Measurements from ENCODE around the gene TPR.
"Not testable (repeated sequence)": the region's sequence is repeated elsewhere in the genome, so short reads cannot be mapped to it uniquely, and the experiment has no call there.

Gene TPR

DNA sequence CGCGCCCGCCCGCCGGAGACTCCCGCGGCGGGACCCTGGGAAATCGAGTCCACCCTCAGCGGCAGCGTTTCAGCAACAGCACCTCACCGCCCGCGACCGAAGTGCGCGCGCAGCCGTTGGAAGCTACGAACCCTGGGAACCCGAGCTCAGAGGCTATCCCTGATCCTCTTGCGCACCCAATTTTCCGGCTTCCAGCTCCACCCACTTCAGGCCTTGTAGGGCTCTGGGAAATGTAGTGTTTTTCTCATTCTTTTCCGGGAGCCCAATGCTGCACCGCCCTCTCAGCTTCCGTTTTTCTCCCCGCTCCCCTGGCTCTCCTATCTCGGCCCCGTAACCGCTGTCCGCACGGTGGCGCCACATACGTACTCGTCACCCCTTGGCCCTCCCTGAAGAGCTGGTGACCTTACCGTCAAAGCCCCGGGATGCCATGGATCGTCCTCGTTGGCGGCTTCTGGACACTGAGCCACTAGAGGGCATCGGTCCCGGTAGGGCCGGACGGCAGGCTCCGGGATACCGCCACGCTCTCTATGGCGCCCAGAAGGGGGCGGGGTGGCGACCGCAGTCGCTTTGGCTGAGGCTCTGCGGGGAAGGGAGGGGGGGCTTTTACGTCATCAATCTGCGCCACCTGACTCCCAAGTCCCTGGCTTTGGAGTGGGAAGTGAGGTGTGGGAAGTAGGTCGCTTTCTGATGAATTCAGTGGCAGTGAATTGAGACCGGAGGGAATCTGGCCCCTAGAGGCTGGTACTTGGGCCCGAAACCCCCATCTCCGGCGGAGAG is at the start of gene TPR, which contains the start of gene ODR4:
Gene TPR, minus strand, starts transcription at position 102 of the 777 bp plus-strand sequence. CDS start 225 bp downstream, outside the sequence.
Gene ODR4, plus strand, starts transcription at position 687 of the 777 bp plus-strand sequence. CDS start 3,948 bp downstream, outside the sequence.
- DNase-seq (ENCODE audit: low read depth, low spot score) = peak; percentile 100

DNA sequence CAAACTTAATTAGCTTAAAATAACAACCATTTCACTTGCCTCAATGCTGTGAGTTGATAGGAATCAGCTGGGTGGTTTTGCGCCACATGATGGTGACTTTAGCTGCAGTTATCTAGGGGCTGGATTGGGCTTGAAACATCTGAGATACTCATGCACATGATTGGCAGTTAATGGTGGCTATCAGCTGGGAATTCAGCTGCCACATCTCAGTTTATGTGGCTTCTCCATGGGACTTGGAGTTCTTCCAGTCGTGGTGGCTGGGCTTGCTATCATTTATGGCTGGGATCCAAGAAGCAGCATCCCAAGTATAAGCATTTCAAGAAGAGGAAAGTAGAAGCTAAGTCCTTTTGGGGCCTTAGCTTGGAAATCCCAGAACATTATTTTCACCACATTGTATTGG is 49.5 kb upstream of the TPR start:
- no peak for DNase-seq (ENCODE audit: low read depth, low spot score)

DNA sequence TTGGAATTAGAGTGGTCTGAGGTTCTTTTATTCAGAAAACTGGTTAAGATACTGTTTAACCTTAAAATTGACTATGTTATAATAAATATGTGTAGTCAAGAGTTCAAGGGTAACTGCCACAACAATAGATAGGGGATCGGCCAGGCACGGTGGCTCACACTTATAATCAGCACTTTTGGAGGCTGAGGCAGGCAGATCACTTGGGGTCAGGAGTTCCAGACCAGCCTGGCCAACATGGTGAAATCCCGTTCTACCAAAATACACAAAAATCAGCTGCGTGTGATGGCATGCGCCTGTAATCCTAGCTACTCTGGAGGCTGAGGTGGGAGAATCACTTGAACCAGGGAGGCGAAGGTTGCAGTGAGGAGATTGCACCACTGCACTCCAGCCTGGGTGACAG is 46.4 kb upstream of the TPR start:
- DNase-seq (ENCODE audit: low read depth, low spot score) = no peak

DNA sequence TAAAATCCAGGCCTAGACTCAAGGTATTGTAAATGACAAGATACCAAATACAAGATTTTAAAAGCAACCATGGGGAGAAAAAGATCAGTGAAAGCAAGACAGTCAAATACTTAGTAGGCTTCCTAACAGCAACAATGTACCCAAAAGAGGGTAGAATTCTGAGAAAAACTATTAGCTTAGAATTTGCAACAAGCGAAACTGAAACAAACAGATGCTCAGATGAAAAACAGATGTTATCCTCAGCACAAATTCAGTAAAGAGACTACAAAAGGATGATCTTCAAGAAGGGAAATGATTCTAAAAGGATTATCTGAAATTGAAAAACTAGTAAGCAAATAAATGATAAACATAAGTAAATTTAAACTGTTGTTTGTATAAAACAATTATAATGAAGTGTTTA is 45.9 kb upstream of the TPR start:
- no peak for DNase-seq (ENCODE audit: low read depth, low spot score)

DNA sequence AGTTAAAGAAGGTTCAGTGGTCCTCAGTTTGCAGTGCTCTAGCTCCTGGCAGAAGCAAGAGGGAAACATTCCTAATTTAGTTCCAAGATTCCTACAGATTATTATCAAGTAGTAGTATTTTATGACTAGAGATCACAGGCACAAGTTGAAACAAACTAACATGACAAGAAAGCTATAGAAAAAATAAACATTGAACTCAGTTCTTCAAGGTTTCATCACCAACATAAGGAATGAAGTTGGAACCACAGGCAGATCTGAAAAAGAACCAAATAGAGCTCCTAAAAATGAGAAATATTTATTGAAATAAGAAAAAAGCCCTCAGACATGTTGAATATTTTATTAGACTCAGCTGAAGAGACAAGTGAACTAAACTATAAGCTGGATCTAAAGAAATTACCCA is 45.3 kb upstream of the TPR start:
- no peak for DNase-seq (ENCODE audit: low read depth, low spot score)

DNA sequence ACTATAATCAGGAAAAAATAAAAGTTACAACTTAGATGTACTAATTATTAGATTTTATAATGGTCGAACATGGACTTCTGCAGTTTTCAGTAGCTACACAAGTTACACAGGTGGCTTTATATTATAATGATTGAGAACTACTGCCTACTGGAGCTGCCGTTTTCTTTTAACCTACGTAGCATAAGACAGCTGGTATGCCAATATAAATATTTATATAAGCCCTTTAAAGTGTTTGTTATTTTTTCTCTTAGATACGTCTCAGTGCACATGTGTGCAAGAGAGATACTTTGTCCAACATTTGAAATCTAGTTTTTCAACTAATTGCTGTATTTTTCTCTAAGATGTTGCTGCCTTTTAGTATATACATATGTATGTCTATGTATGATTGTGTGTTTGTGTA is 43.5 kb upstream of the TPR start:
- no peak for DNase-seq (ENCODE audit: low read depth, low spot score)

DNA sequence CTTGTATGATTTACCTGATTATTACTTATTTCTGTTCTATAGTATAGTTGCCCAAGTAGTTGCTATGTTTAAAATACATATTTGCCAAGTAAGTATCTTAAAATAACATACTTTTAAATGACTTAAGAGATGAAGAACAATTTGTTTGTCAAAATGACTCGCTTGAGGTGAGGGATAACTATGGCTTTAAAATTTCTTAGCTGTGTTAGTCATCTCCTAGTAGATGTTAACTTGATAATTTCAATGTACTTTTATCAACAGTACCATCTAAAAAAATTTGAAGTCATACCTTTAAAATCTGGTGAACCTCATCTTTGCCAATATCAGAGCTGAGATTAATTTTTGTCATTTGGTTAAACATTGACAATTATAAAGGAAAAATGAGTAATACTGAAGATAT is 38.3 kb upstream of the TPR start:
- DNase-seq (ENCODE audit: low read depth, low spot score) = no peak

DNA sequence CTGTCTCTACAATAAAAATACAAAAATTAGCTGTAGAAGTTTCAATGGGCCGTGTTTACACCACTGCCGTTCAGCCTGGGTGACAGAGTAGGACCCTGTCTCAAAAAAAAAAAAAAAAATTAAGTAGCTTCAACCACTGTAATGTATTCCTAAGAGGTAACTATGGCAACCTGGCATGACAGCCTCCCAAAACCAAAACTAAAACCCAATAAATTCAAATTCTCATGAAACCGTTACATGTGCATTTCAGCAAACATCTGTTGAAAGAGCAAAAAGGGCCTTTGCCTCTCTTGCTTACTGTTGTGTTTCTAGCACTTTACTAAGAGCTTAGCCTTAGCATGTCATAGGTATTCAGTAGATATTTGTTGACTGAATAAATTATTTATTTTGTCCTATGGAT is 34.0 kb upstream of the TPR start:
- no peak for DNase-seq (ENCODE audit: low read depth, low spot score)

DNA sequence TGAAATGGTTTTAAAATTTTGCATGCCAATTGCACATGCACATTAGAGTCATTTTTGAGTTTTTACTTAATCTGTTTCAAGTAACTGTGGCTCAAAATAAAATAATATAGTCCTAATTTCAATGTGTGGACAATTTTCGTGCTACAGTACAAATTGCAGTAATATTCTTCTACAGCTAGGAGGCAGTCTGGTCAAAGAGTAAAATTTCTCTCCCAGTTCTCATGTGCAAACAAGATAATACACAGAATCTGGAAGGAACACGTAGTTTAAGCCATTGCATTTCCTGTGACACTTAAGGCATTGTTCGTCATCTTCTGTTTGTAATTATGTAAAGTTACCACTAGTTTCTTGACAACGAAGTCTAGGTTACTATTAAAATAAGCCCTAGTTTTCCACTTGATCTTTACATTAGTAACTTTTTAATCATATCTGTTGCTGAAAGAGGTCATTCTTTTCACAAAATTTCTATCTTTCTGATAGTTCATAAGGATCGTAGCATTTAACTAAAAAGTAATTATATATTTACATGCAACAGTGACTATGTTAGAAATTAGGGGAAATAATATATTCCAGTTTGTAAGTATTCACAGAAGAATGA is 29.5 kb upstream of the TPR start:
- no peak for DNase-seq (ENCODE audit: low read depth, low spot score)

DNA sequence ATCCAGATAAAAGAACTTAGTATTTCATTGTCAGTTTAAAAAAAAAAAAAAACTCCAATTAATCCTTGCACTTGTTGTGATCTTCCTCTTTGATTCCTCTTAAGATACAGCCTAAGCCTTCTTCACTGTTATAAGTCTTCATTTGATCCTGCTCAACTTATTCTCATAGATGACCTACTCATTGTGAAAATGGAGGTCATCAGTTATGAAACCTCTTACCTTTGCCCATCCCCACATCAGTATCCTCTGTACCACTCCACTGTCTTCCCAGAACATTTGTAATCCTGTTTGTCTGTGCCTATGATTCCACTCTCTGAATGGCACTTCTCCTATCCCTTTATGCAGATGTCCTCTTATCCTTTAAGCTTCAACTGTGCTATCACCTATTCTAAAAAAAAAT is 28.6 kb upstream of the TPR start:
- no peak for DNase-seq (ENCODE audit: low read depth, low spot score)

DNA sequence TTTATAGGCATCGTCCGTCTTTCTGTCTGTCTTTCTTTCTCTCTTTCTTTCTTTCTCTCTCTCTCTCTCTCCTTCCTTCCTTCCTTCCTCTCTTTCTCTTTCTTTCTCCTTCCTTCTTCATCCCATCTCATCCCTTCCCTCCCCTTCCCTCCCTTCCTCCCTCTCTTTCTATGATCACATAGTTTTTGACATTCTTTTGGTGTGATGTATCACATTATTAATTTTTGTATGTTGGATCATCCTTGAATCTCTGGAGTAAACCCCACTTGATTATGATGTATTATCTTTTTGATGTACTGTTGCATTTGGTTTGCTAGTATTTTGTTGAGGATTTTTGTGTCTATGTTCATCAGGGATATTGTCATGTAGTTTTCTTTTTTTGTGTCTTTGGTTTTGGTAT is 26.4 kb upstream of the TPR start:
- DNase-seq (ENCODE audit: low read depth, low spot score) = not testable (repeated sequence)

DNA sequence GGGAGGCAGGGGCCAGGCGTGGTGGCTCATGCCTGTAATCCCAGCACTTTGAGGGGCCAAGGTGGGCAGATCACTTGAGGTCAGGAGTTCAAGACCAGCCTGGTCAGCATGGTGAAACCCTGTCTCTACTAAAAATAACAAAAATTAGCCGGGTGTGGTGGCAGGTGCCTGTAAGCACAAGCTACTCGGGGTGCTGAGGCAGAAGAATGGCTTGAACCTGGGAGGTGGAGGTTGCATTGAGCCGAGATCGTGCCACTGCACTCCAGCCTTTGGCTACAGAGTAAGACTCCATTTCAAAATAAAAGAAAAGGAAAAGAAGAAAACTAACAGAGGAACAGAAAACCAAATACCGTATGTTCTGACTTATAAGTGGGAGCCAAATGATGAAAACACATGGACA is 17.7 kb upstream of the TPR start:
- DNase-seq (ENCODE audit: low read depth, low spot score) = not testable (repeated sequence)

DNA sequence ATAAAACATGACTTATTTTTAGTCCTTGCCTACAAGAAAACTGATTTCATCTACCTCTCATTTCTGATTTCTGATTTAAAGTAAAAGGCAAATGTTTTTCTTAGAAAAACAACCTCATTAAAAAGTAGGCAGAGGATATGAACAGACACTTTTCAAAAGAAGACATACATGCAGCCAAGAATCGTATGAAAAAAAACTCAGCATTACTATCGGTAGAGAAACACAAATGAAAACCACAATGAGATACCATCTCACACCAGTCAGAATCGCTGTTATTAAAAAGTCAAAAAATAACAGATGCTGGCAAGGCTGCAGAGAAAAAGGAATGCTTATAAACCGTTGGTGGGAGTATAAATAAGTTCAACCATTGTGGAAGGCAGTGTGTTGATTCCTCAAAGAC is 16.8 kb upstream of the TPR start:
- DNase-seq (ENCODE audit: low read depth, low spot score) = no peak

DNA sequence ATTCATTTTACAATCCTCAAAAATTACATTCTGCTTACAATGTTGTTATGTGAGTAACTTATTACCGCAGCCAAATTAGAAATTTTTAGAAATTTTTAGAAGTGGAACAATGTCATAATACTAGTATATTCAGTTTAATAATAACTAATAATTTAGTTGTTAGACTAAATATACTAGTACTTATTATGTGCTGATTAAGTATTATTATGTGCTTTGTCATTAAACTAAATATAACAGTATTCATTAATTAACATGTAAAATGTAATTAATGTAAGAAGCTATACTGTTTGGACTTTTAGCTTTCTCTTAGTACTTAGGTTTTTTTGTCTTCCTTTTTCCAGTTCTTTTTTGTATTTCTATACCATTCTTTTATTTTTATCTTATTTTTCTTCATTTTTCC is 15.9 kb upstream of the TPR start:
- no peak for DNase-seq (ENCODE audit: low read depth, low spot score)

DNA sequence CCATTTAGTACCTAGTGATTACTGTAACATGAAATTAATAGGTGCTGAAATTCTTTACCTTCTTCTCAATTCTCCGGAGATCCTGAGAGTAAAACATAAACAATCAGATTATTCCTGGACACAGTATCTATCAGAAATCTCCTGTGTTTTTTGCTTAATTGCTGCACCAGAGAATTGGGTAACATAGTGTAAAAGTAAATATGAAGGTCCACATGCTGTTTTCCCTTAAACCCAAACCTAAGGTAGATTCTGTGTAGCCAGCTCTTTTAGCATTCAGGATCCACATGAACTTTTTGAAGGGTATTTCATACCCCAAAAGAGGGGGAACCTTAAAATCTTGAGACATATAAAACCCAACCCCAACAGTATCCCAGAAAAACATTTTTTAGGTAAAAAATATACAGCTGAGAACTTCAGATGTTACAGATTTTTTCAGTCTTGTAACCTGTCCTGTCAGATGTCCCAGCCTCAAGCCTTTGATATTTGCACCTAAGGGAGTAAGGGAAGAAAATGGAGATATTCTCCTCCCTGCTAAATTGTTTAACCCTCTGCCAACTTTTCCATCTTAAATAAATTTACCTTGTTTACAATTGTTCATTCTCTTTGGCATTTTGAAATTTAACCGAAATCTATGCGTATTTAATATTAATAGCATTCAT is 11.8 kb upstream of the TPR start:
- DNase-seq (ENCODE audit: low read depth, low spot score) = no peak

DNA sequence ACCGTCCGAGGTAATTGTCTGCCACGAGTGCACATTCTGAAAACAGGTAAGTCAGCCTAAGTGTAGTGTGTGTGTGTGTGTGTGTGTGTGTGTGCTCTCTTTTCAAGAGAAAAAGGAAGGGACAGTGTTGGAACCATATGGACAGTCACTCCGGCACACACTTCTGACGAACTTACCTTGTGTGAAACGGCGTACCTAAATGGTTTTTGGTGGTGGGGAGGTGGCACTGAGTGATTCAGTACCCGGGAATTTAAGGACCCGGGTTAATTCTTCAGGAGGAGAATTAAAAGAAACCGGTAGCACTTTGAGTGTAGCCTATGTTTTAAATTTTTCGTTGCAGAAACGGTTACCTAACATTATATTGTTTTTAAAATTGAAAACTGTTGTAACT is 871 bp upstream of the TPR start:
- no peak for DNase-seq (ENCODE audit: low read depth, low spot score)

DNA sequence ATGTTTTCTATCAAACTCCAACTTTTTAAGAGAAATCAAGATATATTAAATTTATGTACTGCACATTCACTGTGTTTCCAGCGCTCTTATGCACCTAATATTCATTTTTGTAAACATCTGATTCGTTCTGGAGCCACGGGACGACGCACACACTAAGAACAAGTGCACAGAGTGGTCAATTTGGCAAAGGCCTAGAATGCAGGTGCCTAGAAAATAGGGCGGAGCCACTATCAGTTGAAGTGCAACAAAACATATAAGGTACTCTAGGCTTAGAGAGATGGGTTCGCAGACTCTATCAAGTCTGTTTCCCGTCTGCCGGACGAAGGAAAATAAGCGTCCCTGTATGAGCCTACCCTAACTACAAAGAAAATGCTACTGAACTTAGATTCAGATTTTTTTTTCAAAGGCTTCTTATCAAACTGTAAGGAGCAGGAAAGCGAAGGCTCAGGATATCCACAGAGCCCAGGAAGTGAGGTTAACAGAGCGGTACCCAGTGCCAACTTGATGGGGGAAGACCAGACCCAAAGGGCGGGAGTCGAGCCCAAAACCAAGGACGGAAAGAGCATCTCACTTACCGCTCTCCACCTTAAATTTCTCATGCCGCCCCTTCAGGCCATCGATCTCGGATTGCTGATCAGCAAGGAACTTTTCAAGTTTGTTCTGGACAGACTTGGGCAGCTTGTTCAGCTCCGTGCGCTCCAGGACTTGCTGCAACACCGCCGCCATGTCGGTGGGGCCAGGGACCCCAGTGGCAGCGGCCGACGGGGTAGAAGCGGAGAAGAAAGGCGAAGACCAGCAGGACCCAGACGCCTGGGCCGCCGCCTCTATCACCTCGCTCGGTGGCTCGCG is 526 bp downstream of the TPR start:
- DNase-seq (ENCODE audit: low read depth, low spot score) = no peak

DNA sequence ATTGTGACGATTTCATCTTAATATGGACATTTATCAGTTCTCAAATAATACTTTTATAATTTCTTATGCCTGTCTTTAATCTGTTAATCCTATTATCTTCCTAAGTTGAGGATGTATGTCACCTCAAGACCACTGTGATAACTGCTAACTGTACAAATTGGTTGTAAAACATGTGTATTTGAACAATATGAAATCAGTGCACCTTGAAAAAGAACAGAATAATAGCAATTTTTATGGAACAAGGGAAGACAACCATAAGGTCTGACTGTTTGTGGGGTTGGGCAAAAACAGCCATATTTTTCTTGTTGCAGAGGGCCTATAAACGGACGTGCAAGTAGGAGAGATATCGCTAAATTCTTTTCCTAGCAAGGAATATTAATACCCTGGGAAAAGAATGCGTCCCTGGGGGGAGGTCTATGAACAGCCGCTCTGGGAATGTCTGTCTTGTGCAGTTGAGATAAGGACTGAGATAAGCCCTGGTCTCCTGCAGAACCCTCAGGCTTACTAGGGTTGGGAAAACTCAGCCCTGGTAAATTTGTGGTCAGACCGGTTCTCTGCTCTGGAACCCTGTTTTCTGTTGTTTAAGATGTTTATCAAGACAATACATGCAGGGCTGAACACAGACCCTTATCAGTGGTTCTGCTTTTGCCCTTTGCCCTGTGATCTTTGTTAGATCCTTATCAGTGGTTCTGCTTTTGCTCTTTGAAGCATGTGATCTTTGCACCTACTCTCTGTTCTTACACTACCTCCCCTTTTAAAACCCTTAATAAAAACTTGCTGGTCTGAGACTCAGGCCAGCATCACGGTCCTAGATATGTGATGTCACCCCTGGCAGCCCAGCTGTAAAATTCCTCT is 27.0 kb downstream of the TPR start:
- DNase-seq (ENCODE audit: low read depth, low spot score) = peak; percentile 87

DNA sequence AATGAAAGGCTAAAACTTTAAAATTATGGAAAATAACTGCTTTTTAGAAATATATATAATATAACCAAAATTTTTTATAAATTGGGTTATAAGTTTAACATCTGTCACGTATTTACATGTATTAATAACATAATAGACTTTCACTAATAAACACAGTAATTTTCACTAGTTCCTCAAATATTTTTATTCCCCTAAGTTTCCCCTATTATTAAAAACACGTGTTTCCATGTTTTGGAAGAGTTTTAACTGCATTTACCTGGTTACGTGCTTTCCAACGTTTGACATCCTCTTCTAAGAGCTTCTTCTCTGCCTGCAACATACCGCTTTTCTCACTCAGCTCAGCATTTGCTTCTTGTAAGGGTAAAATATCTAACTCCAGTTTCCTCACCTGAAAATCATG is 34.3 kb downstream of the TPR start:
- no peak for DNase-seq (ENCODE audit: low read depth, low spot score)

DNA sequence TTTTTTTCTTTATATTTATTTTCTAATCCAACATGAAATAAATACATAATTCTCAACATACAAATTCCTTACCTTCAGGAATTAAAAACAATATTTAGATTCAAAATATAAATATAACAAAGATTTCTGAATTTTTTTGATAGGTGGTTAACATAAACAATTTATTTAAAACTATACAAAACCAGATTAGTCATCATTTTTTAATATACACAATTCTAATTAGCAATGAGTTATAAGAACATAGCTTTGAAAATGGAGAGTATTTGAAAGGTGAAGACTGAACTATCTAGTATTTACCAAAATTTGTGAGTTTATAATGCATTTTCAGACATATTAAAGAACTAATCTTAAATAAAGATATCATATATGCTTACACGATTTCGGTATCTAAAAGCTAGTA is 37.5 kb downstream of the TPR start:
- no peak for DNase-seq (ENCODE audit: low read depth, low spot score)

DNA sequence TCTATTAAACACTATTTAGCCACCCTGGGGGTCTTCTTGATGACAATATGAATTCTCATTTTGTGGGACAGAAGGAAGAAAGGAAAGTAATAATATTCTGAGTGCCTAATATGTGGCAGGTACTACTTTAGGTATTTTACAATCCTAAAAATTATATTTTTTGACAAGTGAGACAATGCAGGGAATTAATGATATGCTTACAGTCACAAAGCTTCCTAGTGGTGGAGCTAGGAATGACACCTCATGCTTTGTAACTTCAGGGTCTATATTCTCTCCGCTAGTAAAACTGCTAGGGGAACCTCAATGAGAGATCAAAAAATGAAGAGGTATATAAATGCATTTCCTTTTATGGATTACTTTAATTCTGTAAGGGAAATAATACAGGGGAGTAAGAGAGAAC is 44.3 kb downstream of the TPR start:
- DNase-seq (ENCODE audit: low read depth, low spot score) = no peak
